GM19238 (cell line): ENCODE measurements around the gene KIF4B.

ENCODE experiments used
- DNase-seq: peaks from one replicate; pipeline ENCODE4 v3.0.0; 2011; ENCODE audit warnings: low spot score; ENCODE audit not compliant: insufficient read length

The KIF4B gene

DNA sequence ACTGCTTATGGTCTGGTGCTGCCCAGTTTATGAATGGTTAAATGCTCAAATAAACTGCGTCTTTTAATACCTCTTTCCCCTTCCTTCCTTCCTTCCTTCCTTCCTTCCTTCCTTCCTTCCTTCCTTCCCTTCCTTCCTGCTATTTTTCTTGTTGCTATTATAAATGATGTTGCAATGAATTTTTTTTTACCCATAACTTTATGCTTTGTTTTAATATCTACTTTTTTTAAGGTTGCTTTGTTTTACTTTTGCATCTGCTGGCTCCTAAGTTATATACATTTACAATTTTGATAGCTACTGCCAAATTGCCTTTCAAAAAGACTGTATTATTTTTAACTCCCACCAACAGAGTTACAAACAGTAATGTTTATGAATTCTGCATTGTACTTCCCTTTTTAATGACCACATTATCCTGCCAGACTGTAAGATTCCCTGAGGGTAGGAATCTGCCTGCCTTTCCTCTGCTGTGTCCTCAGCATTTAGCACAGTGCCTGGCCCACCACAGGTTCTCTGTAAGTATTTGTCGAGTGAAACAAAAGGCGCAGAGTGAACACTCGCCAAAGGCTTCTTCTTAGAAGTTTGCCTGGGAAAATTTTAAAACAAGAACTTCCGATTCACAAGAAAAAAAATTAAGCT lies 36.9 kb downstream of the KIF4B start:
- no peak for DNase-seq

DNA sequence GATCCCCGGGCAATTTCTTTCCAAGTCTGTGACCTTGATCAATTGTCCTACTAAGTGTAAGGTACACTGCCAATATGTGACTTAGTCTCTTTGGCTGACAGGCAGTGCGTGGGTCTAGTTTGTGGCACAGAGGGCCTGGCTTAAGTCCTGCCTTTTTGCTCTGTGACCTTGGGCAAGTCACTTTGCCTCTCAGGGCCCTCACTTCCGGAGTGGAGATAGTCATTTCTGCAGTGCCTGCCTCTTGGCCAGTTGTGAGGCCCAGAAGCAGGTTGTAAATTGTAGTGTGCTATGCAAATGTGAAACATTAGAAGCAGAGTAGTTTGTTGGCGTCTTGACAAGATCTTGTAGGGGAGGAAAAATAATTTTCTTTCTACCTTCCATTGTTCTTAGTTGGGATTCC lies 39.0 kb downstream of the KIF4B start:
- DNase-seq: no peak

DNA sequence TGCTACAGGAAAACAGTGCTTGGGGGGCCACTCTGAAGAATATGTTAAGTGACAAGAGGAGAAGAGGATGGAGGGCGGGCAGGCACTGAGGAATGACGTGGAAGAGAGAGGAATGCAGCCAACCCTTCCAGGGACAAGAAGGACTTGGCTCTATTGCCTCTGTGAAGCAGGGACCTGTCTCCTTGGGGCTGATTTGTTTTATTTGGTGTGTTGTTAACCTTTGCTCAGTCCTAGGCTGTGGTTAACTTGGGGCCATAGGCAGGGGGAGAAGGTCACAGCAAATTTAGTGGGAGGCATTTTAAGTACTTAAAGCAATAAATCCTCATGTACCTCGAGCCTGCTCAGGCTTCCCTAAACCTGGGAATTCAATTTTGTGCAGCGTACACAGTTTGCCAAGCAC lies 39.9 kb downstream of the KIF4B start:
- DNase-seq: no peak

DNA sequence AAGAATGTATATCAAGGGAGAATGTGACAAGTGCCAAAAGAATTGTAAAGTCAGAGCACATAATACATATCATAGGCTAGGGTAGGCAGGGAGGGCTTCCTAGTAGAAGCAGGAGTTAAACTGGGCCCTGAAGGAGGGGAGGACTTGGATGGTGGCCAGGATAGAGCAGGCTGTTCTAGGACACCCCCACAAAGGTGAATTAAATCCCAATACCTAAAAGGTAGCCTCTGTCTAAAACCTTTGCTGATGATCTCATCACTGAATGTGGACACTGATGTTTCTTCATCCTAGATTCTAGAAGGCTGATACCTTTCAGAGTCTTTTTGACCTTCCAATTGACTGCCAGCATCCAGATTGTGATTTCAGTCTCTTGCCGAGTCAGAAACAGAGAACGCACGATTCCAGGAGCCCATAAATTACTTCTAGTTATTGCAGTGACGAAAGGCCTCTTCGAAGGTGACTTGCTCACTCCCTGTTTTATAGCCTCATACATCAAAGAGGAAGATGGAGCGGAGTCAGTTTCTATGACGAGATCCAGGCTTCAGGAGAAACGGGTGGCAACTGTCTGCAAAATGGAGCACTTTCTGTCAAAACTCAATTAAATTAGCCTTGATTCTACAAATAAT lies 43.2 kb downstream of the KIF4B start:
- no peak for DNase-seq

DNA sequence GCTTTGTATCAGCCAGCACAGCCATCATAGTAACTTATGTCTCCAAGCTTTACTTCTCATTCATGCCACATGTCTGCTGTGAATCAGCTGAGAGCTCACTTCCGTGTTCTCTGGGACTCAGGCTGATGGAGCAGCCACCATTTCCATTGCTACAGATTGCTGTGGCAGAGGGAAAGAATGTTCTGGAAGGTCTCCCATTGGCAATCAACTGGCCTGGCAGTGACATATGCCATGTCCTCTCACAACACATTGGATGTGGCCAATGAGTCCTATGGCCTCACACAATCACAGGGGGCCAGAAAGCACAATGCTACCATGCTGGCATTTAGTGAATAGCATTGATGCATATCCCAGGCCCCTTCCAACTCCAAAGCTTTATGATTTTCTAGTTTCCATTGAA lies 44.1 kb downstream of the KIF4B start:
- no peak for DNase-seq

DNA sequence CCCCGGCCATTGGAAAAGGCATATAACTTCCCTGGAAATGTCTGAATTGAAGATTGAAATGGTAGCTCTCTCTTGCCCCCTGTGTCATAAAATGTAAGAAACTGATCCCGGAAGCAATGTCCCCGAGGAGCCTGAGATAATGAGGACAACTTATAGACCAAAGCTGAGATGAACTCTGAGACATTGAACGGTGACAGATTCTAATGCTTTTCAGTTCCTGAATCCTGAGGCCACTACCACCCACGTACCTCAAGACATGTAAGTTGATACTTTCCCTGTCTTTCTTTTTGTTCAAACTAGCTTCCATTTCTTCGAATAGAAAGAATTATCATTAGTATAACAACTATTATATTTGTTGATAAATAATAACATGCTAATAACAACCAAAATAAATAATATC lies 51.0 kb downstream of the KIF4B start:
- no peak for DNase-seq

DNA sequence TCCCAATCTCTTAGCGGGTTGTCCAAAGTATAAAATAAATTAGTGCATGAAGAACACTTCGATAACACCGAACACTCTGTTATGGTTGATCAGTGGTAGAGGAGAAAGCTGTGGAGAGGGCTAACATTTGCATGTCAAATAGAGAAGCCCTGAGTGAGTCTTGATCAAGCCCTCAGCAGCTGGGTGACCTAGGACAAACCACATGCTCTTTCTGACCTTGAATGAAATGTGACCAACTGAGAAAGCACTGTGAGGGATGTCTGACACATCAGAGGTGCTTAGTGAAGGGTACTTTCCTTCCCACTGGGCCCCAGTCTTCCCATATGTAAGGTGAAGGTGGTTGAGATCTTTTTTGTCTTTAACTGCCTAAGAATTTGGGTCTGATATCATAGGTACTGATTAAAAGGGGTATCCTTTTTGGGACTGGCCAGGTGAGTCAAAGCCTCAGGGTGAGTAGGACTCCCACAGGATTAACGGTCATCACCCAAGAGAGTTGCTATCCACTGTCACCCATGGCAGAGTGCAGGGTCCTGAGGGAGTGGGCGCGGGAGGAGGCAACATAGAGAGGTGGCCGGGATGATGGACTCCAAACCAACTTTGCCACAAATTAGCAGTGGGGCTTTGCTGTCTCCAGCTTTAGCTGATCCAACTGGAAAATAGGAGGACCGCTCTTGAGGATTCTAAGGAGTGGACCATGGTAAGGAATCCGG lies 53.5 kb downstream of the KIF4B start:
- DNase-seq: no peak
